GM12878 (cell line): ENCODE data around the gene ATP6V1A. TPM values are rescaled to one million over a fixed set of nuclear protein-coding genes. Genes with fewer than 3 reads are reported as not detected.

Experiments used
- ATAC-seq: fragments of 200-7000 bp; cut with Tn5 transposase; 3 replicates; pipeline ENCODE4 v1.9.1; 2020; ENCODE audit warnings: mild to moderate bottlenecking, moderate library complexity
- BruUV-seq: library from RNA; stranded (reverse); fragments of 400-500 nt; replicated peaks from 2 replicates; lab custom pipeline; 2021; lab: Mats Ljungman, UMichigan
- CTCF ChIA-PET: fragments of 300-600 bp; sonication (Branson Sonifier 250); formaldehyde crosslinking; extraction: SDS; loops from one replicate; lab custom pipeline; 2021; ENCODE audit warnings: inconsistent platforms; lab: Yijun Ruan, JAX
- POLR2A ChIA-PET: fragments of 350-600 bp; formaldehyde crosslinking; extraction: SDS; loops from one replicate; lab custom pipeline; 2021; ENCODE audit warnings: inconsistent platforms; lab: Charles Lee
- RAD21 ChIA-PET: fragments of 300-600 bp; sonication (Branson Sonifier 250); formaldehyde crosslinking; loops from one replicate; lab custom pipeline; 2023; ENCODE audit warnings: antibody characterized with exemption; ENCODE audit not compliant: unreplicated experiment; lab: Charles Lee
- SMC1A ChIA-PET: fragments of 300-600 bp; sonication (Branson Sonifier 250); formaldehyde crosslinking; loops from one replicate; lab custom pipeline; 2023; ENCODE audit not compliant: unreplicated experiment, uncharacterized antibody; lab: Charles Lee
- DNase-seq: peaks from one replicate; pipeline ENCODE4 v3.0.0-alpha.2; 2011; ENCODE audit warnings: low read depth, low spot score
- FAIRE-seq: peaks from 3 replicates; lab custom pipeline; 2011; peaks lifted over from hg19 to GRCh38; lab: Jason Lieb, UNC
- H2AFZ ChIP-seq: 2 replicates; pipeline ENCODE4 v1.6.0; 2011; ENCODE audit warnings: low read depth, low read length, control low read depth; ENCODE audit not compliant: control insufficient read depth
- H3K27ac ChIP-seq: 2 replicates; pipeline ENCODE4 v1.5.1; 2011; ENCODE audit warnings: control low read depth; ENCODE audit not compliant: control insufficient read depth, insufficient read depth
- H3K27me3 ChIP-seq, 2 experiments: replicated peaks in 1 of 2; 2 replicates each; pipeline versions ENCODE4 v1.6.0 to v1.6.1; 2011; ENCODE audit warnings: low read length in 1 of 2; ENCODE audit not compliant: control insufficient read depth in 2 of 2, insufficient read depth in 2 of 2
- H3K36me3 ChIP-seq, 2 experiments: 2 replicates each; pipeline ENCODE4 v1.5.1; 2011; ENCODE audit warnings: low read length in 1 of 2; ENCODE audit not compliant: control insufficient read depth in 2 of 2, insufficient read depth in 2 of 2
- H3K4me1 ChIP-seq: 2 replicates; pipeline ENCODE4 v1.6.1; 2011; ENCODE audit warnings: mild to moderate bottlenecking, low read length, moderate library complexity, mixed read lengths; ENCODE audit not compliant: control insufficient read depth, insufficient read depth
- H3K4me2 ChIP-seq: 2 replicates; pipeline ENCODE4 v1.6.0; 2011; ENCODE audit warnings: control low read depth; ENCODE audit not compliant: control insufficient read depth, insufficient read depth
- H3K4me3 ChIP-seq: fragments of 200-600 bp; sonication (generic); 2 replicates; pipeline ENCODE4 v1.5.1; 2016
- H3K79me2 ChIP-seq: 2 replicates; pipeline ENCODE4 v1.6.0; 2011; ENCODE audit warnings: low read length; ENCODE audit not compliant: control insufficient read depth, insufficient read depth
- H3K9ac ChIP-seq: 2 replicates; pipeline ENCODE4 v1.8.0; 2011; ENCODE audit warnings: low read length, control low read depth, mixed read lengths; ENCODE audit not compliant: control insufficient read depth, insufficient read depth
- H3K9me3 ChIP-seq: replicated peaks from 3 replicates; pipeline ENCODE4 v1.5.1; 2011; ENCODE audit warnings: mild to moderate bottlenecking, low read length; ENCODE audit not compliant: control insufficient read depth, insufficient read depth
- H4K20me1 ChIP-seq: 2 replicates; pipeline ENCODE4 v1.6.0; 2011; ENCODE audit not compliant: control insufficient read depth, insufficient read depth
- BHLHE40 ChIP-seq, 2 experiments: fragments of 450-650 bp in 1 of 2; IDR thresholded peaks; 2 replicates each; pipeline ENCODE4 v1.6.1; 2011 to 2017; ENCODE audit warnings: low read depth in 2 of 2, borderline replicate concordance in 1 of 2, improper control_type of control experiment in 1 of 2, low read length in 1 of 2, mild to moderate bottlenecking in 1 of 2
- MLLT1 ChIP-seq: fragments of 450-650 bp; IDR thresholded peaks from 2 replicates; pipeline ENCODE4 v1.6.1; 2016; ENCODE audit warnings: mild to moderate bottlenecking
- POLR2AphosphoS5 ChIP-seq: IDR thresholded peaks from 2 replicates; pipeline ENCODE4 v1.6.1; 2011; ENCODE audit warnings: mild to moderate bottlenecking, low read length, inconsistent platforms
- PRDM15 ChIP-seq: fragments of 450-650 bp; formaldehyde crosslinking; IDR thresholded peaks from 2 replicates; pipeline ENCODE4 v1.4.0; 2020; ENCODE audit warnings: mild to moderate bottlenecking, moderate library complexity
- REST ChIP-seq: IDR thresholded peaks from 2 replicates; pipeline ENCODE4 v1.6.1; 2012; ENCODE audit warnings: mild to moderate bottlenecking, low read depth, low read length
- SMAD1 ChIP-seq: fragments of 450-650 bp; IDR thresholded peaks from 2 replicates; pipeline ENCODE4 v1.6.1; 2018; ENCODE audit warnings: mild to moderate bottlenecking, low read depth; ENCODE audit not compliant: partially characterized antibody
- SMC3 ChIP-seq: IDR thresholded peaks from 2 replicates; pipeline ENCODE4 v1.6.1; 2011; ENCODE audit warnings: low read length, improper control_type of control experiment, borderline replicate concordance
- SUZ12 ChIP-seq: fragments of 200-600 bp; sonication (generic); IDR thresholded peaks from one replicate; pipeline ENCODE4 v1.6.1; 2018; ENCODE audit warnings: antibody characterized with exemption, mild to moderate bottlenecking; ENCODE audit not compliant: unreplicated experiment
- WGBS: methylation state at CpG from one replicate; pipeline ENCODE4 v1.1.6; 2016; ENCODE audit warnings: low lambda C conversion rate; ENCODE audit not compliant: insufficient replicate concordance, insufficient coverage; ENCODE audit errors: missing lambda C conversion rate; 5-methylcytosine and 5-hydroxymethylcytosine counted together
- in situ Hi-C: fragments of 300-500 bp; cut with MboI; formaldehyde crosslinking; loops from 9 replicates; pipeline ENCODE4 v1.14.3; 2018; ENCODE audit warnings: mixed read lengths
- intact Hi-C: fragments of 100-400 bp; cut with micrococcal nuclease; formaldehyde crosslinking; loops from one replicate; pipeline ENCODE4 v1.14.2; 2022; ENCODE audit not compliant: unreplicated experiment
- polyA plus RNA-seq, 11 experiments: library from polyadenylated mRNA; depleted of rRNA in 4 of 11; unstranded in 6 of 11; stranded (reverse) in 5 of 11; fragments of >200 nt; fragmentation: Nextera tagmentation in 4 of 11; fragmentation: Illumina TruSeq in 1 of 11; extraction: Ambion mirVana in 4 of 11; extraction: Trizol in 1 of 11; gene quantifications; 1 replicate in 1 of 11; 2 replicates in 10 of 11; pipeline versions ENCODE4 v1.2.1 to v1.2.3, GENCODE V29; 2011 to 2016; ENCODE audit warnings: inconsistent platforms in 2 of 11, missing spikeins in 2 of 11, low read depth in 1 of 11
- total RNA-seq, 4 experiments: library from RNA; depleted of rRNA in 3 of 4; stranded (reverse); fragments of >200 nt in 3 of 4; fragmentation: Illumina TruSeq in 1 of 4; extraction: Trizol in 1 of 4; gene quantifications; 2 replicates each; pipeline versions ENCODE4 v1.2.1 to v1.2.3, GENCODE V29; 2013 to 2021

ATP6V1A gene
- total and polyA plus RNA-seq, 10 of the 15 experiments (the other 5 are each of a cell fraction or from before 2014, with no cell fraction given): 22.4 to 65.8 (median 47.7) TPM

GRCh38 chr3:113744941-113745755 lies 1.7 kb upstream of the ATP6V1A start (continued):
- TF ChIP-seq SMAD1 (no peak), BHLHE40 (IDR thresholded peaks at IDR 0.05; ENCODE audit: borderline replicate concordance in 1 of 2, low read depth in 2 of 2, low read length in 1 of 2) (peak; percentile 15 to 21; a peak in 2 of 4 replicates)

GRCh38 chr3:113745756-113746547 lies 883 bp upstream of the ATP6V1A start, which contains the start of gene NAA50:
TSS of gene NAA50 (minus strand) at chr3:113746249. CDS start at chr3:113745949, 300 bp downstream.
- WGBS: under 1% methylated on average over 66 of the region's 72 CpGs
- DNase-seq (peak; percentile 68), ATAC-seq (peak; percentile 72), FAIRE-seq (peak; percentile 91)
- ChIA-PET SMC1A (interaction anchor here (0.5 to 5.5 kb wide), 25 partner anchors 8 to 675 kb away, joined by 3 to 55 read pairs (median 4); partner anchors contain the start of gene SPICE1), RAD21 (interaction anchor here (0.9 to 3.6 kb wide), 27 partner anchors 8 to 254 kb away, joined by 3 to 48 read pairs (median 6); partner anchors contain the start of genes SPICE1 and USF3), POLR2A (interaction anchor here (0.8 to 4.5 kb wide), 15 partner anchors 8 to 94 kb away, joined by 3 to 30 read pairs (median 5); partner anchors contain the start of gene USF3), CTCF (interaction anchor here (0.7 to 9.8 kb wide), 30 partner anchors 10 to 311 kb away, joined by 3 to 72 read pairs (median 7); partner anchors contain the start of gene GRAMD1C)
- Histone ChIP-seq H3K79me2 (peaks cover 80% of the 10 kb centered on the region), H3K4me1 (0 out of 2 replicates have a peak, but pooled peaks cover 3% of the 10 kb centered on the region), H3K36me3 (no peaks in the 10 kb centered on the region), H3K9me3 (no peaks in the 10 kb centered on the region), H3K4me3 (peak within 1 kb of the TSS; percentile 90), H3K4me2 (peak within 1 kb of the TSS; percentile 79), H2AFZ (peak within 1 kb of the TSS; percentile 93), H4K20me1 (no peaks in the 10 kb centered on the region), H3K27ac (peak within 1 kb of the TSS; percentile 95), H3K9ac (peak within 1 kb of the TSS; percentile 91), H3K27me3 (no peaks in the 10 kb centered on the region)
- intact Hi-C loops: loop anchor here (2.0 to 10.0 kb wide), 5 partner anchors 85 to 709 kb away; partner anchors contain the start of gene GRAMD1C
- no TSS peak for BruUV-seq
- in situ Hi-C loops: loop anchor here (10.0 kb wide), 1 partner anchor 251 kb away; no protein-coding TSS in a partner anchor
- TF ChIP-seq PRDM15 (CRISPR knock-in tag) (no peak), POLR2AphosphoS5 (peak; percentile 86), MLLT1 (peak; percentile 59), REST (no peak), SMC3 (no peak), SUZ12 (no peak)
